ENCODE data around the gene NDUFAF4.

- no peak for TF ChIP-seq POLR2A (IDR thresholded peaks at IDR 0.05; ENCODE audit: control extremely low read depth in 1 of 2, low read depth in 2 of 2, low read length in 2 of 2)
- no peak for TF ChIP-seq SUZ12 (IDR thresholded peaks at IDR 0.05; ENCODE audit: low read length)
- no peak for TF ChIP-seq CTCF (IDR thresholded peaks at IDR 0.05; ENCODE audit: control extremely low read depth in 1 of 3, insufficient read depth in 1 of 3, low read depth in 1 of 3, low read length in 3 of 3)
- no peak for TF ChIP-seq BACH1 (IDR thresholded peaks at IDR 0.05; ENCODE audit: low read length)
- no peak for TF ChIP-seq EP300 (IDR thresholded peaks at IDR 0.05; ENCODE audit: borderline replicate concordance in 1 of 2, low read depth in 2 of 2, low read length in 2 of 2)
- TF ChIP-seq TEAD4 (IDR thresholded peaks at IDR 0.05; ENCODE audit: low read depth, low read length): no peak
- TF ChIP-seq POLR2AphosphoS5 (IDR thresholded peaks at IDR 0.05; ENCODE audit: low read depth, low read length): no peak
- TF ChIP-seq RAD21 (IDR thresholded peaks at IDR 0.05 in 1 of 2, conservative IDR thresholded peaks at IDR 0.05 in 1 of 2; ENCODE audit: low read depth in 2 of 2, low read length in 2 of 2): no peak
- TF ChIP-seq MAX (IDR thresholded peaks at IDR 0.05): no peak
- TF ChIP-seq TAF7 (optimal IDR thresholded peaks at IDR 0.05; ENCODE audit: borderline replicate concordance, low read depth, low read length): no peak
- no peak for TF ChIP-seq HDAC6 (IDR thresholded peaks at IDR 0.05; ENCODE audit: low read depth, low read length)
- no peak for TF ChIP-seq TAF1 (IDR thresholded peaks at IDR 0.05; ENCODE audit: low read depth, low read length)
These were observed 48.1 kb downstream of the NDUFAF4 start for GRCh38 chr6:96849615-96850014.

Measured in H1 (cell line).